Psoas muscle (tissue), 8 donors: ENCODE measurements around the gene IGIP. TPM values are rescaled to one million over a fixed set of nuclear protein-coding genes. Genes with fewer than 3 reads are reported as not detected.
A peak's percentile ranks its signal among the peaks of the same experiment; 100 is the strongest.

Experiments used
- ATAC-seq, 4 donors: fragments of 200-7000 bp; cut with Tn5 transposase; one replicate each; pipeline ENCODE4 v1.9.1; 2020; ENCODE audit warnings: moderate library complexity in 3 of 4, mild to moderate bottlenecking in 2 of 4
- DNase-seq, 2 donors: peaks; one replicate each; pipeline ENCODE4 v3.0.0-alpha.2; 2020
- H3K27ac ChIP-seq: fragments of 200-600 bp; one replicate; pipeline ENCODE4 v1.8.0; 2022
- H3K27me3 ChIP-seq, 3 donors: fragments of 200-600 bp in 1 of 3; one replicate each; pipeline versions ENCODE4 v1.6.1 to v1.8.0; 2013 to 2022; ENCODE audit warnings: low read length in 2 of 3, mild to moderate bottlenecking in 2 of 3, moderate library complexity in 1 of 3; ENCODE audit not compliant: insufficient read depth in 3 of 3
- H3K36me3 ChIP-seq, 2 donors: fragments of 200-600 bp in 1 of 2; one replicate each; pipeline versions ENCODE4 v1.6.1 to v1.8.0; 2013 to 2022; ENCODE audit warnings: low read depth in 1 of 2, mild to moderate bottlenecking in 1 of 2, moderate library complexity in 1 of 2; ENCODE audit not compliant: insufficient read depth in 1 of 2
- H3K4me1 ChIP-seq: fragments of 200-600 bp; one replicate; pipeline ENCODE4 v1.8.0; 2022
- H3K4me3 ChIP-seq: fragments of 200-600 bp; one replicate; pipeline ENCODE4 v1.8.0; 2022; ENCODE audit warnings: mild to moderate bottlenecking
- H3K9me3 ChIP-seq: fragments of 200-600 bp; one replicate; pipeline ENCODE4 v1.8.0; 2022
- WGBS, 3 donors: extraction: QIAGEN DNeasy Blood & Tissue Kit; methylation state at CpG; one replicate each; pipeline versions ENCODE4 v1.1.6 to v1.1.7; 2013; 5-methylcytosine and 5-hydroxymethylcytosine counted together
- intact Hi-C, 2 donors: fragments of 100-400 bp; cut with DNase I; formaldehyde crosslinking; loops; one replicate each; pipeline versions ENCODE4 v1.11.0 to v1.14.2; 2022
- polyA plus RNA-seq, 3 donors: library from polyadenylated mRNA; stranded (reverse); fragments of 200-250 nt; gene quantifications; one replicate each; pipeline ENCODE4 v1.2.3, GENCODE V29; 2013
- total RNA-seq, 4 donors: library from RNA; stranded (reverse); fragmentation: NEBNext Ultra II Directional in 2 of 4; extraction: Animal tissue kit (Norgen Biotek cat#: 25700) in 2 of 4; gene quantifications; one replicate each; pipeline versions ENCODE4 v1.2.1 to v1.2.4, GENCODE V29; 2021 to 2023
- TF ChIP-seq, protein P1 (sequence below): fragments of 200-600 bp; IDR thresholded peaks from one replicate; pipeline ENCODE4 v1.8.0; 2022; ENCODE audit warnings: antibody characterized with exemption
- donor health status: healthy with polysubstance abuse.
- donor health status: DM: no; HTN: no; CAD: no; lungs with moderate emphysema.
- donor health status: Bipolar disorder and iron deficiency.
- donor health status: healthy.
- donor health status: DM: yes; HTN: yes; CAD: no.
- donor health status: DM: no; HTN: no; CAD: no.
- donor health status: DM: no; HTN: no; CAD: no.
- donor health status: DM: yes; HTN: yes; CAD: no.

The IGIP gene
- total and polyA plus RNA-seq, 7 donors: 3.5 to 11.6 (median 6.8) TPM

DNA sequence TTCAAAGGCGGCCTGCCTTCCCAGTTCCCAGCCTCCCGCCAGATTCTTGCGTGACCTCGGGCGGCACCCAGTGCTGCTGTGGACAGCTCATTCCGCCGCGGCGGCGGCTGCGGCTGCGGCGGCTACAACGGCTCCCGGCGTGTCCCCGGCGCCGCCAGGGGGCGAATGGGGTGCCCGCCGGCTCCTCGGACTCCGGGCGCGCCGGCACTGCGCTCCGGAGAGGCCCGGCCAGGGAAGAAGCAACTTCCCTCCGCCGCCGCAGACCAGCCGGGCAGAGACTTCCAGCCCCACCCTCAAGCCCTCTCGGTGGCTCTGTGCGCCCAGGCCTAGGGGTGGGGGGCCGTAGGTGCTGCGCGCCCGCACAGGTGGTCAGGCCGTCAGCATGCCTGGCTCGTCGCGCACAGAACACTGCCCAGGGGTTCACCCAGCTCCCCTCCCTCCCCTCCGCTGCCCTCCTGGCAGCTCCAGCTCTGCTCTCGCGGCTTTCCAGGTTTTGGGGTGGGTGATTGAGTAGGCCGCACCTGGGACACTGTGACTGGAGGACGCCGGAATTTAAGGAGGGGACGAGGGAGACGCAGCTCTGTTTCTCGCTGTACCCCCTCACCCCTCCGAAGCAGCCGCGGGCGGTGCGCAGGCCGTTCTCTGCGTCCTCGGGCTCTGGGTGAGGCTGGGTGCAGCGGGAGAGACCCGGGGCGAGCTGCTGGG lies 20.2 kb downstream of the IGIP start:
- H3K27me3 ChIP-seq: no peaks in the 10 kb centered on the region
- no peaks in the 10 kb centered on the region for H3K36me3 ChIP-seq
- 10 to 11% (median 10%) methylated on average over 60 to 64 of the region's 64 CpGs for WGBS, 3 donors
- peaks cover 16% of the 10 kb centered on the region for H3K4me1 ChIP-seq
- TF ChIP-seq, protein P1, sequence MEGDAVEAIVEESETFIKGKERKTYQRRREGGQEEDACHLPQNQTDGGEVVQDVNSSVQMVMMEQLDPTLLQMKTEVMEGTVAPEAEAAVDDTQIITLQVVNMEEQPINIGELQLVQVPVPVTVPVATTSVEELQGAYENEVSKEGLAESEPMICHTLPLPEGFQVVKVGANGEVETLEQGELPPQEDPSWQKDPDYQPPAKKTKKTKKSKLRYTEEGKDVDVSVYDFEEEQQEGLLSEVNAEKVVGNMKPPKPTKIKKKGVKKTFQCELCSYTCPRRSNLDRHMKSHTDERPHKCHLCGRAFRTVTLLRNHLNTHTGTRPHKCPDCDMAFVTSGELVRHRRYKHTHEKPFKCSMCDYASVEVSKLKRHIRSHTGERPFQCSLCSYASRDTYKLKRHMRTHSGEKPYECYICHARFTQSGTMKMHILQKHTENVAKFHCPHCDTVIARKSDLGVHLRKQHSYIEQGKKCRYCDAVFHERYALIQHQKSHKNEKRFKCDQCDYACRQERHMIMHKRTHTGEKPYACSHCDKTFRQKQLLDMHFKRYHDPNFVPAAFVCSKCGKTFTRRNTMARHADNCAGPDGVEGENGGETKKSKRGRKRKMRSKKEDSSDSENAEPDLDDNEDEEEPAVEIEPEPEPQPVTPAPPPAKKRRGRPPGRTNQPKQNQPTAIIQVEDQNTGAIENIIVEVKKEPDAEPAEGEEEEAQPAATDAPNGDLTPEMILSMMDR: peak; percentile 81
- H3K27ac ChIP-seq: no peak overlapping the region
- intact Hi-C loops: loop anchor here (5.0 kb wide), 2 partner anchors 34 to 359 kb away; partner anchors contain the start of gene PURA (in 2 of the 2)
- peak; percentile 94 to 97 (median 94) for ATAC-seq
- DNase-seq: peak; percentile 82 to 90
- H3K9me3 ChIP-seq: no peaks in the 10 kb centered on the region
- H3K4me3 ChIP-seq: peak overlapping the region; percentile 66

DNA sequence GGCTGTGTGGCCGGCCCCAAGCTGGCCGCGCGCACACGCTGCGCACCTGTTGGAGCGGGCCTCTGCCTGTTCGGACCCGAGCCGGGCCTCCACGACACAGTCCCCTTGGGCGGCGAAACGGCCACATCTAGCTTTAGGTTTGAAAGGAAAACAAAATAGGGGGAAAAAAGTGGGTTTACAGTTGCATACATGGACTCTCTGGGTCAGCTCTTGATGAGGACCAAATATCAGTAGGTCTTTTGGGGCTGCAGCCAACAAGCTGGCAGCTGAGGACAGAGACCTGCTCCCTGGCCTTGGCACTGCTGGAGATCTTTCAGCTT lies 20.7 kb downstream of the IGIP start:
- WGBS, 3 donors: 45 to 60% (median 60%) methylated on average over 9 to 14 of the region's 14 CpGs
- no peaks in the 10 kb centered on the region for H3K27me3 ChIP-seq
- peaks cover 11% of the 10 kb centered on the region for H3K4me1 ChIP-seq
- no peaks in the 10 kb centered on the region for H3K9me3 ChIP-seq
- no peak overlapping the region for H3K27ac ChIP-seq
- intact Hi-C loops: loop anchor here (5.0 kb wide), 2 partner anchors 34 to 359 kb away; partner anchors contain the start of gene PURA (in 2 of the 2)
- peak overlapping the region; percentile 66 for H3K4me3 ChIP-seq
- TF ChIP-seq, protein P1: no peak
- H3K36me3 ChIP-seq: no peaks in the 10 kb centered on the region
- DNase-seq (no peak), ATAC-seq (no peak)

DNA sequence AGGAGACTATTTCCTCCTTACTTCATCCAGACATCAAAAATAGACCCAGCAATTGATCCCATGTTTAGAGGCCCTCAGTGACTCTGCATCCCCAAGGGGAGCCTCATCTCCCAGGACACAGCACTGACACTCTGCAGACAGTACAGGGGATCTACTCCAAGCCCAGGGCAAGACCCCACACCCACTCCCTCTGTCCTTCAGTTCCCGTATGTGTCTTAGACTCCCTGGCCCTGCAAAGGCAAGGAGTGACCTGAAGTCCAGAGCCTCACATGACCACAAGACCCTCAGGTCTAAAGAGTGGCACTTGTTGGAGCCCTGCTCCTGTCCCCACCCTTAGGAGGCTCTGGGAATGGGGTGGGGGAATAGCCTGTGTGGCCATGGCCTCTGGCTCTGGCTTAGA lies 21.7 kb downstream of the IGIP start:
- WGBS, 3 donors: 83 to 100% (median 88%) methylated on average over 1 of the region's 1 CpG
- intact Hi-C loops: loop anchor here (5.0 kb wide), 2 partner anchors 35 to 360 kb away; partner anchors contain the start of gene PURA (in 2 of the 2)

DNA sequence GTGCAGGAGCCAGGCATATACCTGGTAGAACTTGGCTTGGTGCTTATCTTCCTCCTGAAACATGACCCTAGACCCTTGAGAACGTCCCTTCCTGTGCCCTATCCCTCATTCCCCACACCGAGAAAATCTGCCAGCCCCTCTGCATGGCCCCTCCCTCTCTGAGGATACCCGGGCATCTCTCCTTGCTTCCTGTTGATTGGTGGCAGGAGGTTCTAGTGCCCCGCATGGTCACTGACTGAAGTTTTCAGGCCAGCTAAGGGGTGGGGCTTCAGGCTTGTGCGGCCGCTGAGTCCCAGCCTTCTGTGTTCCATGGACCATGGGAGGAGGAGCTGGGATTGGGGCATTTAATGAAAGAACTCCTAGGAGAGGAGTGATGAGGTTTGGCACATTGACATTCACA lies 22.8 kb downstream of the IGIP start:
- TF ChIP-seq, protein P1: no peak
- intact Hi-C loops: loop anchor here (5.0 kb wide), 2 partner anchors 36 to 361 kb away; partner anchors contain the start of gene PURA (in 2 of the 2)
- H3K9me3 ChIP-seq: no peaks in the 10 kb centered on the region
- H3K27me3 ChIP-seq: no peaks in the 10 kb centered on the region
- peaks cover 11% of the 10 kb centered on the region for H3K4me1 ChIP-seq
- no peak for DNase-seq
- no peak overlapping the region for H3K4me3 ChIP-seq
- H3K36me3 ChIP-seq: no peaks in the 10 kb centered on the region
- 41 to 52% (median 44%) methylated on average over 6 of the region's 6 CpGs for WGBS, 3 donors
- no peak overlapping the region for H3K27ac ChIP-seq
- no peak for ATAC-seq

More for the DNA sequence above, 21.7 kb downstream of the IGIP start:
- Histone ChIP-seq H3K4me1 (peaks cover 11% of the 10 kb centered on the region), H3K27me3 (no peaks in the 10 kb centered on the region), H3K9me3 (no peaks in the 10 kb centered on the region), H3K4me3 (no peak overlapping the region), H3K36me3 (no peaks in the 10 kb centered on the region), H3K27ac (no peak overlapping the region)
- TF ChIP-seq, protein P1: no peak
- ATAC-seq (no peak), DNase-seq (no peak)
